AG09309 (cell line): ENCODE data around the gene CASR.
A peak's percentile ranks its signal among the peaks of the same experiment; 100 is the strongest.

Source experiments
- DNase-seq: peaks from one replicate; pipeline ENCODE4 v3.0.0-alpha.2; 2010; ENCODE audit warnings: low read depth
- H3K4me3 ChIP-seq: 2 replicates; pipeline ENCODE4 v1.5.1; 2011; ENCODE audit warnings: mild to moderate bottlenecking, low read depth, low read length, moderate library complexity; ENCODE audit not compliant: control insufficient read depth
- CTCF ChIP-seq: IDR thresholded peaks from 2 replicates; pipeline ENCODE4 v1.5.1; 2011; ENCODE audit warnings: mild to moderate bottlenecking, low read depth, low read length, inconsistent platforms; ENCODE audit not compliant: insufficient read depth, control insufficient read depth; ENCODE audit errors: missing control alignments

CASR gene

DNA sequence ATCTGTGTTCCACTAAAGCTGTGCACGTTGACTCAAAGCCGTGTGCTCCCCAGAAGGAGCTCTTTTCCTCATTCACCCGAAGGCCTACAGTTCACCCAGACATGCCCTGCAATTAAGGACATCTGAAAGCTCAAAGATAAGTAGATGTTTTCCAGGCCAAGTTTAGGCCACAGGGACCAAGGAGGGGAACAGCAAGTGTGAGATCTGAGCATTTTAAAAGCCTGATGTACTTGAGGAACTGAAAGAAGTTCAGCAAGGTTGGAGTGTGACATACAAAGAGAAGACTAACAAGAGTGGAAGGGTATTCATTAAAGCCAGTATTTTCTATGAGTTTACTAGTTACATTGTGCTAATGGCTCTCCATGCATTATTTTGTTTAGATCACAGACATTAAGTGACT lies 68.0 kb downstream of the CASR start:
- no peak overlapping the region for H3K4me3 ChIP-seq
- DNase-seq = no peak
- no peak for TF ChIP-seq CTCF

DNA sequence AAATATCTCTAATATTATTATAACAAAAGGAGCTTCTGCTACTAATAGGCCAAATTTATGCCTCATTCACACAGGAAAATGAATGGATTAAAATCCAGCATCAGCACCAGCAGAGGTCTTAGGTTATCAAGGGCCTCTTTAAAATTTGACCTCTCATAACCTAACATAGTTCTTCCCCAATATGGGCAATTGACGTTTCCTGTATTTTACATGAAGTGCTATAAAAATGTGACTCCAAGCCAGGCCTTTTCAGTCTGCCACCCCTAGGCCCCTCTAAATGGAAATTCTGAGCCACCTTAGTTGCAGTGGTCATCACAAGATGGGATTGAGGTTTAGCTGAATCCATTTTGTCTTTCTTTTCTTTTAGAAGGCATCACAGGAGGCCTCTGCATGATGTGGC lies 70.1 kb downstream of the CASR start:
- no peak for DNase-seq
- no peak for TF ChIP-seq CTCF
- no peak overlapping the region for H3K4me3 ChIP-seq

DNA sequence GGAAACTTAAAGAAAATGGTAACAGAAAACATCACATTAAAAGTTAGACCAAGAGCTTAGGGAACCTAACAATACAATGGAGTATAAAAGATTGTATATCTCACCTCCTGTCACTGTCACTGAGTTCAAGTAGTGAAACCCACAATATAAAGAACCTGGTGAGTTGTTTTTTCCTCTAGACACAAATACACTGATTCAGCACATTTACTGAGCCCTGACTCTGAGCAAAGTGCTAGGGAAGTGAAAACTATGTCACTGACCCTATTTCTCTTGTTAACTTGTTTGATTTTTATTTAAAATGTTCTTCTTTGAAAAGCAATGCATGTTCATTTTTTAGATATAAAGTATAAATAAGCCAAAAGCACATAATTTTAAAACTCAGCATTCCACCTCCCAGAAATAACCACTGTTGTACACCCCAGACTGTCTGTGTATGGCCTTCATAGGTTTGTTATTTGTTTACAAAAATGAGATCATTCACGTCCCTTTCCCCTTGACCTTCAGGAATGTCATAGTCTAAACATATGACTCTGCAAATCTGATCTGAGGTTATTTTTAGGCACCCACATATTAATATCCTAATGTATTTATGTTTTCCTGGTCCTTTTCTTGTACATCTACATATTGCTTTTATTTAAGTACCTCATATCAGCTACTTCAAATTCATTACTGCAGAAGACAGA lies 72.4 kb downstream of the CASR start:
- no peak for DNase-seq
- no peak for TF ChIP-seq CTCF
- H3K4me3 ChIP-seq = no peak overlapping the region

GRCh38 chr3:122257644-122258364 lies 74.3 kb downstream of the CASR start:
- DNase-seq = no peak
- no peak overlapping the region for H3K4me3 ChIP-seq
- TF ChIP-seq CTCF = no peak

- TF ChIP-seq CTCF = peak; percentile 80
- no peak for DNase-seq
- H3K4me3 ChIP-seq = no peak overlapping the region
Measured at GRCh38 chr3:122258757-122259371, 75.4 kb downstream of the CASR start.

GRCh38 chr3:122260206-122260605 lies 76.7 kb downstream of the CASR start:
- H3K4me3 ChIP-seq = no peak overlapping the region
- DNase-seq = no peak
- TF ChIP-seq CTCF = no peak
